HG02798 (cell line): ENCODE results near the gene LTBP2.

Experiments used
- ATAC-seq: cut with Tn5 transposase; IDR thresholded peaks from one replicate; pipeline ENCODE4 v1.9.1; 2021; ENCODE audit warnings: mild to moderate bottlenecking; ENCODE audit not compliant: unreplicated experiment, poor library complexity

The LTBP2 gene

DNA sequence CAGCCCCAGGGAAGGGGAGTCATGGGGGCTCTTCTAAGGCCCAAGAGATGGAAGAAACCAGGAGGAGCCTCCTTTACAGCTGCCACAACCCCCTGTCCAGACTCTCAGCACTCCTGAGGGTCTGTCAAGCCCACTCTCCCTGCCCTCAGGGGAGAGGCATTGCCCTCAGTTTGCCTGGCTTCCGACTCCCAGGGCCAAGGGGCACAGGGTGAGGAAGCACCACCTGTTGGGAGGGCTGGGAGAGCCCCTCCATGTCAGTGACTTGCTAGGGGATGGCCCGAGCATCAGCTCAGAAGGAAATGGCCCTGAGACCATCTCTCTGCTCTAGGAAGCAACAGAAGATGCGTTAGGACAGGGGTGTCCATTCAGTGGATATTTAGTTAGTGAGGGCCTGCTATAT, 36.1 kb downstream of the LTBP2 start:
- ATAC-seq, result no peak

DNA sequence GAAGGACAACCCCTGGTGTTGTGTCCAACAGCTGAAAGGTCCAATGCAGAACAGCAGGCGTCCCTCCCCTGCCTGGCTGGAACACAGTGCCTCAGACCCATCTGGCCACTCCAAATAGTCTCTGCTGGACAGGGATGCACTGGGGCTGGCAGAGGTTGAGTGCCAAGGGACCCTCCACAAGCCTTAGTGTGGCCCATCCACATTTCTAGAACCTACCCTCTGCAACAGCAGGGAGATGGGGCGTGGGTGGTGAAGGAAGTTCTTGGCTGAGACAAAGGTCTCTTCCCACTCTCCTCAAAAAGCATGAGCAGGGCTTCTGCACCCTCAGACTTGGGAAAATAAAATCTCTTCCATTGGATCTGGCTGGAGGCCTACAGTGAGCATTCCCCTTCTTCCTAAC, 36.5 kb downstream of the LTBP2 start:
- ATAC-seq, result no peak

GRCh38 chr14:74574706-74575105, 37.3 kb downstream of the LTBP2 start:
- no peak for ATAC-seq

DNA sequence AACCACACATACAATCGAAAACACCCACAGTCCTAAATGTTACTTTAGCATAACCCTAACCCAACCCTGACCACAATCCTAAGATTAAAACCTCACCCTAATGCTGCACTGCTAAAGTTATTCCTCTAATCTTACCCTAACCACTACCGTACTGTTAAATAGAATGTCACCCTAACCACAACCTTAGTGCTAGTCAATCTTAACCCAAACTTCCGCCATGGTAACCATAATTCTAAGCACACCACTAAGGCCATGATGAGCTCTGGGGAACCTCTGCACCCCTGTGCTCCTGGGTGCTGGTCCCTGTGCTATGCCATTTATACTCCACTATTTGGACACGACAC, 38.0 kb downstream of the LTBP2 start:
- no peak for ATAC-seq

GRCh38 chr14:74573421-74574089, 38.5 kb downstream of the LTBP2 start:
- ATAC-seq, result no peak

- ATAC-seq, result no peak
These were observed 39.2 kb downstream of the LTBP2 start for GRCh38 chr14:74572726-74573301.

DNA sequence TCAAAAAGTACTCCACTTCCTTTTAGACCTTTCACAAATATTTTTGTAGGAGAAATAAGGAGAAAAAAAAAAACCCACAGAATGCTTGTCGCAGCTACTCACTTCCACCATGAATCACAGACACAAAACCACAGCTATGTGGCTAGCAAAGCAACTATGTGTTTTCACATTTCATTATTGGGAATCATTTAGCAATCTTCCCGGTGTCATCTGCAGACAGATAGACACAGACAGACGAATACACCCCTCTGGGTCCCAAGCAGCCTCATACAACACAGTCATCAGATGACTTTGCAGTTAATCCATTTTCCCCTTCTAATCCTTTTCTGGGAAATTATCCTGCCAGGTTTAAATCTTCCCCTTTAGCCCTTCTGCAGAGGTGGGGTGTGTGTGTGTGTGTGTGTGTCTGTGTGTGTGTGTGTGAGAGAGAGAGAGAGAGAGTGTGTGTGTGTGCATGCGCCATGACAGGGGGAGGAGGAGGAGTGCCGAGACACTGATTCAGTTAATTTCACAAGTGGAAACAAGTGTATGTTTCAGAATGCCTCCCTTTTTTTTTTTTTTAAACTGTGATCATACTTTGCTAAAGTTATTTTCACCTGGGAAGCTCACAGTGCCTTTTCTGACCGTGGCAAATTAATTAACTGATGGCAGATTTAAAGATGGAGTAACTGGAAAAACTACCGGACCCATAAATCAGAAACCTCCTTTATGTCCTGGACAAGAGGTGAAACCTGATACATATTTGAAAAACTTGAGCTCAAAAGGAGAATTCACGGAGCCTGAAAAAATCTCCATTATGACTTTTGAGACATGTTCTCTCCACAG, 39.9 kb downstream of the LTBP2 start:
- no peak for ATAC-seq

- no peak for ATAC-seq
These were observed 40.6 kb downstream of the LTBP2 start for GRCh38 chr14:74571441-74571841.

DNA sequence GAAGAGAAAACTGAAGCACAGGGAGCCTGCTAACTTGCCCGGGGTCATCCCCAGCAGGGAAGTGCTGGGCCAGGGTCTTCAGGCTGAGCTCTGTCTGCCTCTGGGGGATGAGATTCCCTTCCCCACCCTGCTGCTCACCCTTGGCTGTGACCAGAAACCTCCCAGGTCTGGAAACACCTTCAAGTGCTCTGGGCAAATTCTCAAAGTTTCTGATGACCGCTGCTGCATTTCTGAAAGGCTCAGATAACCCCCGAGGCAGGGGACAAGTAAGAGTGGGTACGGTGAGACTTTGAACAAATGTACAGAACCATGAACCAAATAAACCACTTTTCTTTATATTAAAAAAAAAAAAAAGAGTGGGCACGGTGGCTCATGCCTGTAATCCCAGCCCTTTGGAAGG, 41.3 kb downstream of the LTBP2 start:
- ATAC-seq, result no peak

DNA sequence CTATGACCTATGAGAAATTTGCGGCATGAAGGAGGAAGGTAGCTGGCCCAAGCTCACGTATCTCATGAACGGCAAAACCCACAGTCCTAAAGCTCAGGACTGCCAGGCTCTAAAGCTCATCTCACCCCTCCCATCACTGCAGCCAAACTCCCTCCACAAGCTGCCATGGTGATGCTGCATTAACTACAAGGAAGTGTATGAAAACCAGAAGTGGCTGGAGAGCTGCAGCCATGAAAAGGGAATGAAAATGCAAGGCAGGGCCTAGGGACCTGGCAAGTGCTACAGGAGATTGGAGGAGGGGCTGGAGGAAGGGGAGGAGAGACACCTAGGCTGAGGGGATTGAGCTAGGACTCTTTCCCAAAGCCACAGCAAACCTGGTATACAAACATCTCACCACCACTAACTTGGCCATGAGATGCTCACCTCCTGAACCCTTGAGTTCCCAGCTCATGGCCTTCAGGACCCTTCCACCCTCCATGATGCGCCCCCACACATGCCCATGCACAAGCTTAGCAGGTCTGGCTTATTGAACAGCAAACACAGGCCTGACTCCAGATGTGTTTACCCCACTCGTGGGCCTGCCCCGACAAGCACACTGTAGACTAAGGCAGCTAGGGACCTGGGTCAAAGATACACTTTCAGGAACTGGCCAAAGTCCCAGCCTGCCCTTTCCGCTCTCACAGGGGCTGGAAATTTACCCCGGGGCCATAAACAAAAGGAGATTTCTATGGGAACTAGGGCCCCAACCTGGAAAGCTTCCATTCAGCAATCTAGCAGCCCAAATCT, 42.0 kb downstream of the LTBP2 start:
- ATAC-seq, result no peak

- ATAC-seq, result no peak
These were observed 42.6 kb downstream of the LTBP2 start for GRCh38 chr14:74569387-74569786.

DNA sequence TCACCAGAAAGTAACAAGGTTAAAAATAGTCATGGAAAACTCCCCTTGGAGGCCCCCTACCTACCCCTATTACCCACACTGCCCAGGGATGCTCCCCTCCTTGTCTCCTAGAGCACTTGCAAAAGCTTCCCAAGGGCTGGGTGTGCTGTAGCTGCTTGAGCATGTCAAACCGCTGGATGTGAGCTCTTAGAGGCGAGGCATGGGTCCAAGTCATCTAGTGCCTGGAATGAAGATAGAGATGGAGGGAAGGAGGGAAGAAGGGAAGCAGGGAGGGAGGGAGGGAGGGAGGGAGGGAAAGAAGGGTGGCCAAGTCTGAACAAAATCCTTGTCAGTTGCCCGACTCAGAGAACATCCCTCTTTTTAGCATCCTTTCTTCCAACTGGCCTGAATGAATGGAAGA, 43.1 kb downstream of the LTBP2 start:
- ATAC-seq, result no peak

DNA sequence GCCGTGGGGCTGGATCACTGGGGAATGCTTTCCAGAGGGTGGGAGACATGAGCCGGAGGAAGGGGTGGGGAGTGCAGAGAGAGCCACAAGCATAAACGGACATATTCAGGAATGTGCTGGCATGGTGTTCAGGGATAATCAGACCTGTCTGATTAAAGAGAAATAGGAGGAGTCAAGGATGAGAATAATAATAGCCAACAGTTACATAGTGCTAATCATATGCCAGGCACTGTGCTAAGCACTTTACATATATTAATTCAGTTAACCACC, 43.7 kb downstream of the LTBP2 start:
- ATAC-seq, result no peak

- ATAC-seq, result no peak
These were observed 44.2 kb downstream of the LTBP2 start for GRCh38 chr14:74567646-74568379.

DNA sequence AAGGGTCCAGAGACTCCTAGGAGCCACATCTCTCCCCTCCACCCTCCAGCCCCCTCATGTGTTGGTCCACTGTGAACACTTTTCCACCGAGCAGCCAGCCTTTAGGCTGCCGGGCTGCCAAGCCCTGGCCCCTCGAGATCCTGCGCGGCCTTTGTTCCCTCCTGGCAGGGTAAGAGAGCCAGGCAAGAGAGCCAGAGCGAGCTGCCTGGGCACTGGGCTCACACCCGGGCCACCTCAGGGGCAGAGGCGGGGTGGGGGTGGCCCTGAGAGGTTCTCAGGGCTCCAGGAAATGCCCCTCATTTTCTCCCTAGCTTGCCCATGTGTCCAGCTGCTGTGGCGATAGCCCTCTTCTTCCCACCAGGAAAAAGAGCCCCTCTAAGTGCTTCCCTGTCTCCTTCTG, 44.8 kb downstream of the LTBP2 start:
- ATAC-seq, result no peak

DNA sequence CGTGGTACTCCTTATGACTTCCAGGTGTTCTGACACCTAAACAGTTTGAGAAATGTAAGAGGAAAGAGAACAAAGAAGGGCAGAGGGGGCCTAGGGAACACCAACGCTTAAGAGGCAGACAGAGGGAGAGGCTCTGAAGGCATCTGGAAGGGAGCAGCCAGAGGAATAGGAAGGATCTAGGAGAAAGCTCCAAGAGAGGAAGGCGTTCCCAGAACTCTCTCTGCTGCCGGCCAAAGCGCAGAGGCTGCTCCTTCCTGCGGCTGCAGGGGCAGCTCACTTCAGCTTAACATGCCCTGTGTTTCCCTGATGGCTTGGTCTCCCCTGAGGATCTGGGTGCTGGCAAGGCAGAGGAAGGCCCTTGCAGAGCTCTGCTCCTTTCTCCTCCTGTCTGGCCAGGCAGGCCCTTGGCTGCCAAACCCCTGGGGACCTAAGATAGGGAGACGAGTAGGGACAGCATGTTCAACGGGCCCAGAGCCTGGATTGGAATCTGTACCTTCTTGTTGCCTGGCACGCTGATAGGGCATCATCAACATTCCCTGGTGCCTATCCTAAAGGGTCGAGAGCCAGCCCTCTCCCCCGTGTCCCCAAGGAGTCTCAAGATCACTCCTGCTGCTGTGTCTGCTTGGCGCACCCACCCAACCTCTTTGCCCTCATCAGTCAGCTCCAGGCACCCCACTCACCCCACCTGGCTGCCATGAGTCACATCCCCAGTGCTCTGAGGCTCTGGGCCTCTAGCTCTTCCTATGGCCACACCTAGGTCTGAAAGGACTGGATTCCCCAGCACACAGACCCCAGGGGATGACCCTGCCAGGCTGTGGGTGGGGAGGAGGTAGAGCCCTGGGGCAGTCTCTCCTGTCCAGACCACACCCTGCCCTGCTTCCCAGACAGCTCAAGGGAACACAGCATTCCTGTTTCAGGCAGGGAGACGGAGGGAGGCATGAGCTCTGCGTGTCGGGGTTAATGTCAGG, 45.6 kb downstream of the LTBP2 start:
- ATAC-seq, result no peak

DNA sequence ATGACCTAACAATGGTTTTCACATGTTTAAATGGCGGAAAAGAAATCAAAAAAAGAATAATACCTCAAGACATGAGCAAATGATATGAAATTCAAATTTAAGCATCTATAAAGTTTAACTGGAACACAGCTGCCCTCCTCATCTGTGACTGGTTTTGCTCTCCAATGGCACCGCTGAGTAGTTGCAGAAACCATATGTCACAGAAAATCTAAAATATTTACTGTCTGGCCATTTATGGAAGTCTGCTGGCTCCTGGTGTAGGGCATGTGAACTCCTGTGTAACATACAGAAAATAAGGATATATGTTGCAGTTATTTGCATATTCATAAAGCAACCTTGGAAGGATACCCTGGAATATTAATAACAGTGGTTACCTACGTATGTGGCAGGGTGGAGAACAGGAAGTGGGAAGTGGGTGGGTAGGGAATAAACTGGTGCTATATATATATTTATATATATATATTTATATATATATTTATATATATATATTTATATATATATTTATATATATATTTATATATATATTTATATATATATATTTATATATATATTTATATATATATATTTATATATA, 48.4 kb downstream of the LTBP2 start:
- no peak for ATAC-seq

- ATAC-seq, result no peak
These were observed 48.8 kb downstream of the LTBP2 start for GRCh38 chr14:74563233-74563585.

GRCh38 chr14:74562515-74563232, 49.4 kb downstream of the LTBP2 start:
- no peak for ATAC-seq
